ENCODE results near the gene BTN2A1. TPM values are rescaled to one million over a fixed set of nuclear protein-coding genes. Genes with fewer than 3 reads are reported as not detected.

The BTN2A1 gene
- total RNA-seq, 2 donors from 2014 or later = 11.5 to 24.1 TPM

- Histone ChIP-seq H3K36me3 (no peaks in the 10 kb centered on the region), H3K4me3 (peak overlapping the region; percentile 23 to 38), H3K4me1 (replicated peaks) (no peaks in the 10 kb centered on the region), H3K27me3 (replicated peaks; ENCODE audit: insufficient read depth) (no peaks in the 10 kb centered on the region), H3K9me3 (no peaks in the 10 kb centered on the region), H3K27ac (peak overlapping the region; percentile 83 to 90)
- 76% methylated on average over 1 of the region's 1 CpG for WGBS
- intact Hi-C loops (cut with DNase I) = loop anchor here (5.0 kb wide), 1 partner anchor 64 kb away; the partner anchor contains the start of gene HMGN4
- TF ChIP-seq CTCF (IDR thresholded peaks at IDR 0.05) = no peak
- no peak for DNase-seq (ENCODE audit: low spot score)
Measured at GRCh38 chr6:26473429-26473757, 15.6 kb downstream of the BTN2A1 start.

- 2% methylated on average over 12 of the region's 12 CpGs for WGBS
- no peaks in the 10 kb centered on the region for H3K36me3 ChIP-seq
- no peaks in the 10 kb centered on the region for H3K27me3 ChIP-seq (replicated peaks; ENCODE audit: insufficient read depth)
- H3K27ac ChIP-seq = peak overlapping the region; percentile 83 to 90
- TF ChIP-seq POLR2A (IDR thresholded peaks at IDR 0.05) (peak; percentile 69), CTCF (IDR thresholded peaks at IDR 0.05) (no peak), POLR2AphosphoS5 (IDR thresholded peaks at IDR 0.05) (peak; percentile 88)
- DNase-seq (ENCODE audit: low spot score) = peak; percentile 84
- H3K9me3 ChIP-seq = no peaks in the 10 kb centered on the region
- no peaks in the 10 kb centered on the region for H3K4me1 ChIP-seq (replicated peaks)
- intact Hi-C loops (cut with DNase I) = loop anchor here (5.0 kb wide), 1 partner anchor 63 kb away; the partner anchor contains the start of gene HMGN4
- H3K4me3 ChIP-seq = peak overlapping the region; percentile 23 to 38
Measured at GRCh38 chr6:26473758-26474438, 16.1 kb downstream of the BTN2A1 start.

- no peak for TF ChIP-seq CTCF (IDR thresholded peaks at IDR 0.05)
- TF ChIP-seq POLR2A (IDR thresholded peaks at IDR 0.05) = no peak
- TF ChIP-seq POLR2AphosphoS5 (IDR thresholded peaks at IDR 0.05) = no peak
- H3K4me1 ChIP-seq (replicated peaks) = no peaks in the 10 kb centered on the region
- no peaks in the 10 kb centered on the region for H3K36me3 ChIP-seq
- intact Hi-C loops (cut with DNase I) = loop anchor here (5.0 kb wide), 1 partner anchor 63 kb away; the partner anchor contains the start of gene HMGN4
- DNase-seq (ENCODE audit: low spot score) = no peak
- H3K9me3 ChIP-seq = no peaks in the 10 kb centered on the region
- H3K27ac ChIP-seq = peak overlapping the region; percentile 83 to 90
- WGBS = 22% methylated on average over 2 of the region's 2 CpGs
- peak overlapping the region; percentile 23 to 38 for H3K4me3 ChIP-seq
- no peaks in the 10 kb centered on the region for H3K27me3 ChIP-seq (replicated peaks; ENCODE audit: insufficient read depth)
Measured at GRCh38 chr6:26474439-26474881, 16.7 kb downstream of the BTN2A1 start.

- intact Hi-C loops (cut with DNase I) = no loop called here
- 92% methylated on average over 7 of the region's 7 CpGs for WGBS
- no peaks in the 10 kb centered on the region for H3K27me3 ChIP-seq (replicated peaks; ENCODE audit: insufficient read depth)
Measured at GRCh38 chr6:26475823-26476729, 18.3 kb downstream of the BTN2A1 start.

More at GRCh38 chr6:26475823-26476729, 18.3 kb downstream of the BTN2A1 start:
- TF ChIP-seq POLR2A (IDR thresholded peaks at IDR 0.05) (no peak), CTCF (IDR thresholded peaks at IDR 0.05) (no peak), POLR2AphosphoS5 (IDR thresholded peaks at IDR 0.05) (no peak)
- no peak for DNase-seq (ENCODE audit: low spot score)
- Histone ChIP-seq H3K9me3 (no peaks in the 10 kb centered on the region), H3K27ac (no peak overlapping the region), H3K4me1 (replicated peaks) (no peaks in the 10 kb centered on the region), H3K36me3 (no peaks in the 10 kb centered on the region), H3K4me3 (no peak overlapping the region)
